NCI-H1694 (cell line): Measurements from ENCODE around the gene PACS1.

ENCODE experiments used
- DNase-seq: peaks from one replicate; lab custom pipeline; 2025; lab: John Stamatoyannopoulos, UW

PACS1 gene

DNA sequence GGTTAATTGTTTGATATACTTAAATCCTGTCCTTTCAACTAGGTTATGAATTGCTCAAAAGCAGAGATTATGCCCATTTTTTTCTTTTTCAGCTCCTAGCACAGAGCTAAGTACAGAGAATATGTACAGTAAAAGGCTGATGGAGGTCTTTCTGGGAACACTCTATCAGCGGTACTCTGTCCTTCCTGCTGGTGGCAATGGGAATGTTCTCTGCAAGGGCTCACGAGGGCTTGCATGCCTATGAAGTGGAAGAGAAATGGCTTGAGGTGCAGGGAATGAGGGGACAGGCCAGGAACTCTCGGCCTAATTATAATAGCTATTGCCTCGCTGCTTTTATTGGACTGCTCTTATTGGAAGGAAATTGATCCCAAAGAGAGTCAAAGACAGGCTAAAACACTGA, 114.7 kb downstream of the PACS1 start:
- no peak for DNase-seq

- DNase-seq, result no peak
Observed at GRCh38 chr11:66186470-66186869, 116.4 kb downstream of the PACS1 start.

- DNase-seq, result no peak
Observed at GRCh38 chr11:66187453-66187852, 117.4 kb downstream of the PACS1 start.

DNA sequence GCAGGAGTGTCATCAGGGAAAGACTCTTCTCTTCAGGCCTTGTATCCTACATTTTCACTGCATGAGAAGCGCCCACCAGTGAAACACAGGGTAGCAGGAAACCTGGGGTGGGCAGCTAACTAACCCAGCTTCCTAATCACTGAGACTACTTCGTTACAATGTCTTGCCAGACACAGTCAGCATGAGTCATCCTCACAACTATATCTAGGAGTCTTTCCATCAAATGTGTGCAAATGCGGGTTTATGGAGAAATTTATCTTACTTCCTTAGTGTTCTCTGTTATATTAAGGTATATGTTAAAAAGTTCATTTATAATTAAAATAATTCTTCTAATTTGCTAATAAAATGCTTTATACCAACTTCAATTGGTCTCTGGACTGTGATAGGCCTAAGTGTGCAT, 118.5 kb downstream of the PACS1 start:
- DNase-seq, result no peak

- DNase-seq, result no peak
Observed at GRCh38 chr11:66189031-66189745, 119.1 kb downstream of the PACS1 start.

DNA sequence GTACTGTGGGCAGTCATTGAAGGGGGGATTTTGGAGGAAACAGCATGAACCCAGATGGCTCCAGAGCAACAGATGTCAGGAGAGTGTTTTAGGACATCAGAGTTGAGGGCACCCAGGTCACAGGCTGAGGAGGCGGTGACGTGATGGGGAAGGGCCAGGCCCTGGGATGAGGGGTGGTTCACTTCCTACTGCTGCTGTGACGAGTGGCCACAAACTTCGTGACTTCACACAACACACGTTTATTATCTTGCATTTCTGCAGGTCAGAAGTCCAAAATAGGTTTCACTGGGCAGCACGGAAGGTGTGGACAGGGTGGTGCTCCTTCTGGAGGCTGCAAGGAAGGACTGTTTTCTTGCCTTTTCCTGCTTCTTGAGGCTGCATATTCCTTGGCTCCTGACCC, 120.7 kb downstream of the PACS1 start:
- DNase-seq, result no peak

GRCh38 chr11:66192181-66192863, 122.2 kb downstream of the PACS1 start:
- DNase-seq, result no peak

GRCh38 chr11:66194391-66194790, 124.3 kb downstream of the PACS1 start:
- no peak for DNase-seq

- no peak for DNase-seq
Observed at GRCh38 chr11:66195867-66196266, 125.8 kb downstream of the PACS1 start.

GRCh38 chr11:66203847-66204246, 133.8 kb downstream of the PACS1 start:
- no peak for DNase-seq

DNA sequence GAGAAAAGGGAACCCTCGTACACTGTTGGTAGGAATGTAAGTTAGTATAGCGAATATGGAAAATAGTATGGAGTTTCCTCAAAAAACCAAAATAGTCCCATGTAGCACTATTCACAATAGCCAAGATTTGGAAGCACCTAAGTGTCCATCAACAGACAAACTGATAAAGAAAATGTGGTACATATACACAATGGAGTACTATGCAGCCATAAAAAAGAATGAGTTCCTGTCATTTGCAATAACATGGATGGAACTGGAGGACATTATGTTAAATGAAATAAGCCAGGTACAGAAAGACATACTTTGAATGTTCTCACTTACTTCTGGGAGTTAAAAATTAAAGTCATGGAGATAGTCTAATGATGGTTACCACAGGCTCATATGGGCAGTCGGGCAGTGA, 134.3 kb downstream of the PACS1 start:
- DNase-seq, result no peak

- DNase-seq, result no peak
Observed at GRCh38 chr11:66207816-66208215, 137.7 kb downstream of the PACS1 start.

DNA sequence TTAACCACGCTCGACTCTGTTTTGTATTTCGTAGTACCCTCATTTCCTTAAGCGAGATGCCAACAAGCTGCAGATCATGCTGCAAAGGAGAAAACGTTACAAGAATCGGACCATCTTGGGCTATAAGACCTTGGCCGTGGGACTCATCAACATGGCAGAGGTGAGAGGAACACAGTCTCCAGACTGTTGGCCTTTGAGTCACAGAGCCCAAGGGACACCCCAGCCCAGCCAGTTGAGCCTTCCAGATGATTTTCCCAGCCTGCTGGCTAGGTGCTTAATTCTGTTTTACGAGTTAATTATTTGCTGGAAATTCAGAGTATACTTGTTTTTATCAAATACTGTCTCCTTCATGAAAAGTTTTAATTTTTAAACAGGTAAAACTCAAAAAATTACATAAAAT, 141.0 kb downstream of the PACS1 start:
- no peak for DNase-seq

- DNase-seq, result no peak
Observed at GRCh38 chr11:66216911-66217310, 146.8 kb downstream of the PACS1 start.

GRCh38 chr11:66218036-66218435, 148.0 kb downstream of the PACS1 start:
- no peak for DNase-seq

- no peak for DNase-seq
Observed at GRCh38 chr11:66218846-66219620, 149.0 kb downstream of the PACS1 start.

DNA sequence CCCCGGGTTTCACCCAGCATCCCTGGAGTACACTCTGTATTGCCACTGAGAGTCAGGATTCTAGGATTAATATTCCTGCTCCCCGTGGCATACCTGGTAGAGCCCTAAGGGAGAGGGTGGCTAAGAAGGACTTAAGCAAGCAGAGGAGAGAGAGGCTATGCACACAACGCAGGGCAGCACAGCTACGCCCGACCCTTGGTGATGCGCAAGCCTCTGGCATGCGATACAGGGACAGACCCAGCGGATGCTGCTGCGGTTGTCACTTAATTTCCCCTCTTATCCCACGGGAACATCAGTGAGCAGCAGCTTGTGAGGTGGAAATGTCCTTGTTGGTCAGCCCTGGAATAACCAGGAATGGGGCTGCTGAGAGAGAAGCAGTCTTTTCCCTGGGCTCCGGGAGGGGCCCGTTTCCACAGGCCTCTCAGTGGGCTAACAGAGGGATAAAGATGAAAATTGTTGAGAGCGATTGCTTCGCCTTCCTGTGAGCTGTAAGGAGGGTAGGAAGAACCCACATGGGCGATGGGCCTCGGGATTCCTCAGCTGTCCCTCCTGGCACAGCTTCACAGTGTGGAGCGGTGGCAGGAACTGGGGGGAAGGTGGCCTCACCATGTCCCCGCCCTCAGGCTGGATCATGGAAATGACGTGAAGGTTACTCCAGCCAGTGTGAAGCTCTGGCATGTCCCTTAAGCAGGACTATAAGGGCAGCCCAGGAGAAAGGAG, 149.9 kb downstream of the PACS1 start:
- no peak for DNase-seq

DNA sequence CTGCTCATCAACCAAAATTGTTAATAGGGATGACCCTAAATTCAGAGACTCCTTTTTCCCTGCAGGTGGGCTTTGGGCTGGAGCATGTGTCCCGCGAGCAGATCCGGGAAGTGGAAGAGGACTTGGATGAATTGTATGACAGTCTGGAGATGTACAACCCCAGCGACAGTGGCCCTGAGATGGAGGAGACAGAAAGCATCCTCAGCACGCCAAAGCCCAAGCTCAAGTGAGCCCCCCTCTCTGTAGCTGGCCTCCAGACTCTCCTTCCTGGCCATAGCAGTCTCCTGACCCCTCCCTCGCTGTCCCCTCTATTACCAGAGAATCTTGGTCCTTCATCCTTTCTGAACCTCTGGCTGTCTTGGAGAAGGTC, 150.5 kb downstream of the PACS1 start:
- DNase-seq, result no peak

- DNase-seq, result no peak
Observed at GRCh38 chr11:66221012-66221411, 150.9 kb downstream of the PACS1 start.

- DNase-seq, result no peak
Observed at GRCh38 chr11:66221726-66222236, 151.7 kb downstream of the PACS1 start.

GRCh38 chr11:66222358-66223149, 152.5 kb downstream of the PACS1 start:
- peak; percentile 86 for DNase-seq
